Measurements from ENCODE around the gene PITPNB.
A peak's percentile ranks its signal among the peaks of the same experiment; 100 is the strongest.

The PITPNB gene

DNA sequence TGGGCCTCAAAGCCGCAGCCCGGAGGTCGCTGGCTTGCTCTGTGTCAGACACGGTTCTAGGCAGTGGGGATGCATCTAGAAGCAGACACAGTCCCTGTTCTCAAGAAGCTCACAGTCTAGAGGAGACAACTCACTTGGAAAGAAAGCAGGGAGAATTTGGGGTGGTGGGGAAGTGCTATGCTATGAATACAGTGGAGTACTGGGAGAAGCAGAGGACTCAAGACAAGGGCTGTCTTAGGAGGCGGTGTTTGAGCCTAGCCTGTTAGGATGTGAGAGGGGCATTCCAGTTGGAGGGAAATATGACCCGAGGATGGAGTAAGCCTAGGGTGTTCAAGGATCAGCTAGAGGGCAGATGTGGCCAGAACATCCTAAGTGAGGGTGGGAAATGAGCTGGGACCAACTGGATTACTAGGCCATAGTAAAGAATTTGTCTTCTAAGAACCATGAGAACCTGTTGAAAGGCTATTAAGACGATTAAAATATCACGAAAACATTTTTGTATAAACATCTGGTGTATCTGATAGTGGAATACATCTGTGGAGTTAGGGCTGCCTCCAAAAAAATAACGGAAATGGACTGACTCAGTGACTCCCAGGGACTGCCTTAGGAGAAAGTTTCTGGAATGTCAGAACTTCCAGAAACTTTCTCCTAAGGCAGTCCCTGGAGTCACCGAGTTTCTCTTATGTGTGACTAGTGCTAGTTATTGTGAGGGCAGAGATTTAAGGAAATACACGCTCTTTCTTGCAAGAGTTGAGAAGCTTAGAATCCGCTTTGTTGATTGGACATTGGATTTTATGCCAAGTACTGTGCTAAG, 1.1 kb upstream of the PITPNB start:
- DNase-seq (ENCODE audit: low spot score): peak; percentile 16

DNA sequence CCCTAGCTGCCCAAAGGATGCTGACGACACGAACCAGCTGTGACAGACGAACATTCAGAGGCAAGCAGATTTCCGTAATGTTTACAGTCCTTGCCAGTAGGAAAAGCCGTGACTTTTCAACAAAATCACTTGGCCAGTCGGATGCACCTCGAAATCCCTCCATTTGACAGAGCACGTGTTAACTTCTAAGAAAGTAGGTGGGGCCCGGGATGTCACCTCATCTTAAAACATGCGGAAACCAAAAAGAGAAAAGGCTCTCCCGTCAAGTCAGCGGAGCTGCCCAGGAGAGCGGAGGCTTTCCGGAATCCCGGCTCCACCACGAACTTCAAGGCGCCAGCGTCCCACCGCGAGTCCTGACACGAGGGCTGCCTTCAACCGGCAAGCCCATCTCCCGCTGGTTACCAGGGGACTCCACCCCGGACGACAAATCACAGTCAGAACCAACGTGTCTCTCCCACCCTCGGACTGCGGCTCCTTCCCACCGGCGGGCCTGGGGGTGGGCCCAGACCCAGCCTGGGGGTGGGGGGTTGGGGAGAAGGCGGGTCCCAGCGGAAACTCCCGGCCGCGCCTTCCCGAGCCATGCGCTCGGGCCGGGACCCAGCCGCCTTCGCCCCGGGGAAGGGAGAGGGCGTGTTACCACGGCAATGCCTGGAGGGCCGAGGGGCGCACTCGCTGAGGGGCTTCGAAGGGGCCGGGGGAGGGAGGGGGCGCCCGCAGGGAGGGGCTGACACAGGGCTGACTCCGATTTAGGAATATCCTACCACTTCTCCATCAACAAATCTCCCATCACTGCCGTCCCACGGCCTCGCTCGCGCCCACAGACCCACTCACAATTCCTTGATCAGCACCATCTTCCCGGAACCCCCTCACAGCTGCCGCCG, 475 bp downstream of the PITPNB start:
- peak; percentile 43 for DNase-seq (ENCODE audit: low spot score)

DNA sequence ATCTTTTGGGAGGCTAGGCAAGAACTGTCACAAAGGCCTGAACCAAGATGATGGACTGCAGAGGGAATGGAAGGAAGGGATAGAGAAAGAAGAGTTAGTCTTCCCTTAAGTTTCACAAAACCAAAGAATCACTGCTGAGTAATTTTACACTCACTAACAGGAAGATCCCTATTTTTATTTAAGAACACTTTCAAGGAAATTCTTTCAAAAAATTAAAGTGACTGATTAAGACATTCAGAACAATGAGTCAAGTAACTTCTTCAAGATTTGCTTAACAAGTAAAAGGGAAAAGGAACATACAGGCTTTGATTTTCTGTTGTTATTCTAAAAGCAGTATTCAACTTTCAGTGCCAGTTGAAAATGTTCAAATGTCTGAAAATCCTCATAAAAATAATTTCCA, 3.1 kb downstream of the PITPNB start:
- DNase-seq (ENCODE audit: low spot score): no peak

DNA sequence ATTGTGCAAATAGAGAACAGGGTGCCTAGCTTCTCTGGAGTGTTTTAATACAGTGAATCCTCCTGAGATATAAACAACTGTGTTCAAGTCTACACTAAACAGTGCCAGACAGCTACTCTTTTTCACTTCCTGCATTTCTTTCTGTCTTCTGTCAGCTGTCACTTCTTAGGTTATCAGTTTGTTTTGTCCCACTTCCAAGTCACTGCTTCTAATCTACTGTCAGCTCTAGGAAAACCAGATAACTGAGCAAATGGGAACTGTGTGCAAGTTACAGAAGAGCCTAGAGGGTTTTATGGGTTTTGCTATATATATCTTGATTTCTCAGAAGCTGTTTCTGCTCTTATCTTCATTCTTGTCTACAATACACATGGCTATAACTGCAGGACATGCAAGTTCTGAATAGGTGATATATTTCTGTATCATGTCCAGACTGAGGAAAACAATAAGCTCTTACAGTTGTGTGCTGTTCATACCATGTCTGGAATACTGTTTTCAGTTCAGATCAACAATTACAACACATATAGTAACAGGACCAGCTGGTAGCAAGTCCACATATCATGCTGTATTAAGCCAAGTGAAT, 5.8 kb downstream of the PITPNB start:
- no peak for DNase-seq (ENCODE audit: low spot score)

DNA sequence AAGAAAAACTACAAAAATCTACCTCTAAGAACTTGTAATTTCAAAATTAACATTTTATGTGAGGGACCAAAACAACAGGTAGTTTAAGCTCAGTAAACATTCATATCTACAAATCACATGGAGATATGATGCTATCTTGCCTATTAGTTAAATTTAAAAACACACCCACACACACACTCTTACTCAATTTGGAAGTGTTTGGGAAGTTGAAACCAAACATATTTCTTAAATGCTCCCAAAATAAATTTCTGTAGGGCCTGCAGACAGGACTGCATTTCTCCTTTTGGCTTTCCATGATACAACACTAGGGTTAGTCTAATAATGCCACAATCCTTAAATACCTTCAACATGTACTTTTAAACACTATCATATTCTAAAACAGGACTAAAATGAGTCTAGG, 7.0 kb downstream of the PITPNB start:
- DNase-seq (ENCODE audit: low spot score): no peak

DNA sequence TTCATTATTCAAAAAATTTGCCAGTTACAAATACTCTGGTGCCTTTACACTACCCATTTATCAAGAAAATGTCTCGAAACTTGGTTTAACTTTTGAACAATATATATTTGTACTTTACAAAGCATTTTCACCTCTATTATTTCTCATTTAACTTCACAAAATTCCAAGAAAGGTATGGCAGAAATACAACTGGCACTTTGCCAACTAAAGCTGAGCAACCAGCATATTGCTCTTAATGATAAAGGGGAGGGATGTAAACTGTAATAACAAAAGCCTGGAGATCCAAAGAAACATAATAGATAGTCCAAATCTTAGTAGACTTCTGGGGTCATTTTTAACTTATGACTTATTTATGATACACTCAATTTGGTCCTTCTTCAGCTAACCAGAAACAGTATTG, 7.7 kb downstream of the PITPNB start:
- no peak for DNase-seq (ENCODE audit: low spot score)

DNA sequence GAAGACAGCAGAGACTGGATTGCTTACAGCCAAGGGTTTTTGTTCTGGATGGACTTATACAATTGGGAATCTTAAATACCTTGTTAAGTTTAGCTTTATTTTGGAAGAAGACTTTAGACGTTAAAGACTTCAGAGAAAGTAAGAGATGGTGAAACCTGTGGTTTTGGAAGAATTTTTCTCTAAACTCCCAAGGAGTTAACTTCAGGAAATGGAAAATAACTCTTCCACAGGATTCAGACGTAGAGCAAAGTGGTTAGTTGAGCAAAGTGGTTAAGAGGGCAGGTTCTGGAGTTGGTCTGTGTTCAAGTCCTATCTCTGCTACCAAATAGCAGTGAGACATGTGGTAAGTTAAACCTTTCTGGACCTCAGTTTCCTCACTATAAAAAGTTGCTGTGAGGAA, 12.8 kb downstream of the PITPNB start:
- DNase-seq (ENCODE audit: low spot score): no peak

DNA sequence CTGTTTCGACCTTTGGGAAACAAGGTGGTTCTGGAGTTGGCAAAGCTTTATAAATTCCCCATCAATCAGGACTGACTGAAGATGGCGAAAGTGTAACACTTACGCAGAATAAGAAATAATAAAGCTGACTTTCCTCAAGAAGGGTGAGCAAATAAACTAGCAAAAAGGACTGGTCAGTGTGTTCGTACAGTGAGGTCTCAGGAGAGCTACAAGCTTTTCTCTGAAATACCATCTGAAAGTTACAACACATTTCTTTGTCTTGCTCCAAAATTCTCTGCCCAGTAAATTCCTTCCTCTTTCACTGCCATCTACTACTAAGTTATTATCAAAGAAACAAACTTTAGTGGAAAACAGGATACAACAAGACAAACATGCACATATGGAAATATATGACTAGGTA, 13.4 kb downstream of the PITPNB start:
- DNase-seq (ENCODE audit: low spot score): no peak

DNA sequence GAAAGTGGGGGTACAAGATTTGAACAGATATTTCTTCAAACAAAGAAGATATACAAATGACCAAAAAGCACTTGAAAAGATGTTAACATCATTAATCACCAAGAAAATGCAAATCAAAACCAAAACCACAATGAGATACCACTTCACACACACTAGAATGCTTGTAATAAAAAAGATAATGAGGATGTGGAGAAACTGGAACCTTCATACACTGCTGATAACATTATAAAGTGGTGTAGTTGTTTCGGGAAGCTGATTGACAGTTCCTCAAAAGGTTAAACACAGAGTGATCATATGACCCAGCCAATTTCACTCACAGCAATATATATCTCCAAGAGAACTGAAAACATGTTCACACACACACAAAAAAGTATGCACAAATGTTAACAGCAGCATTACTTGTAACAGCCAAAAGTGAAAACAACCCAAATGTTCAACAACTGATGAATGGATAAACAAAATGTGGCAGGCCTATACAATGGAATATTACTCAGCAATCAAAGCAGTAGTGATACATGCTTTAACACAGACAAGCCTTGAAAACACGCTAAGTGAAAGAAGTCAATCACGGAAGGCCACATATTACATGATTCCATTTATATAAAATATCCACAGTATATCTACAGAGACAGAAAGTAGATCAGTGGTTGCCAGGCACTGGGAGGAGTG, 15.1 kb downstream of the PITPNB start:
- no peak for DNase-seq (ENCODE audit: low spot score)

DNA sequence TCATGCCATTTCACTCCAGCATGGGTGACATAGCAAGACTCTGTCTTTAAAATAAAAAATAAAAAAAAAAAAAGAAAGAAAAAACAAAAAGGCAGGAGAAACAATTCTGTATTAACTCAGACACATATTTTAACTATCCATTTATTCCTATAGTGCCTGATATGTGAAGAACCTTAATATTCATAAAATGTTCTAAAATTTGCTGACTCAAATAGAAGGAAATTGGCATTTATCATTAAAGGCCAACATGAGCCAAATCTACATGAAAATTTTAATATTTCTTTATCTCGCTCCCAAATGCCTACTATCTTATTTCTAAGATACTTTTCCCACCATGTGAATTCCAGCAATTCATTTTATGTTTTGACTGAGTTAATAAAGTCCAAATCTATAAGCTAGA, 18.9 kb downstream of the PITPNB start:
- DNase-seq (ENCODE audit: low spot score): no peak

DNA sequence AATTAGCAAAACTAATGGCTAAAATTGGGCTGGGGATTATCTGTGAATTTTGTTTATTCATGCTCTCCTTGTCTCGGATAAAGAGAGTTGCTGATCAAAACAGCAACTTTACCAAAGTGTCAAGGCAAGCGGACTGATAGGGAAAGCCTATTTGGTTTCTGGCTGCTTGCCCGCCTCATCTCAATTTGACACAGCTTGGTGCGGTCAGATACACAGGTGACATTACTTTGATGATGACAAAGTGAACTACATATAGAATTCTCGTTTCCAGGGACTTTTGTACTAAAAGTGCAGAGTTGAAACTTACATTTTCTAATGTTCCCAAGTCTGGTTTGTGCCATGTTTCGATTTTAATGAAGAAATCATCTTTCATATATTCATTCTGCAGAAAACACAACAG, 22.8 kb downstream of the PITPNB start:
- DNase-seq (ENCODE audit: low spot score): no peak

DNA sequence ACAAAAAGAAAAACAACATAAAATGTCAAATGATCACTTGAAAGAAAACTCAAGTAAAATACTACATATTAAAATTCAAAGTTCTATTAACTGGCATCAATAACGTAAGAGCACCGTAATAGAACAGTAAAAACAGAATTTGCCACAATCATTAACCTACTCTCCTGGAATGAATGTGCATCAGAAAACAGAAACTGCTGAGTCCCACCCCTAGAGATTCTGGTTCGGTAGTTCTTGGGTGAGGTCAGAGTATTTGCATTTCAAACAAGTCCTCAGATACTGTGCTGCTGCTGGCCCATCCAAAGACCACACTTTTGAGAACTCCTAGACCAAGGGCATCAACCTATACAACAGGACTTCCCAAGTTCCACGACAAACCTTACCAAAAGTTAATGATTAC, 23.5 kb downstream of the PITPNB start:
- no peak for DNase-seq (ENCODE audit: low spot score)

DNA sequence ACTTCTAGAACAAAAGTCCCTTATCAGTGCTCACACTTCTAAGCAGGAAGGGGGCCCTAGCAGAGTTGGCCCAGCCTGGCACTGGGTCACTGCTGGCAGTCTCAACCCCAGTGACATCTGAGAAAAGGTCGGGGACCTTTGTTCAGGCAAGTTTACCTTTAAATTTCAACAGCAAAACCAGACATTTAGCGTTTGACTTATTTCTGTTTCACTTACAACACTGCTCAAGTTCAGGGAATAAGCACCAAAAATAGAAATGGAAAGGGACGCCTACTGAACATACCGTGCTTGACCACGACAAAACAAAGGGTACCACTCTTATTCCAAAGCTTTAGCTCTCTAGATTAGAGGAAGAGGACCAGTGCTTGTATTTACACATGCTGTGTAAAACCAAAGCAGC, 26.2 kb downstream of the PITPNB start:
- DNase-seq (ENCODE audit: low spot score): no peak

DNA sequence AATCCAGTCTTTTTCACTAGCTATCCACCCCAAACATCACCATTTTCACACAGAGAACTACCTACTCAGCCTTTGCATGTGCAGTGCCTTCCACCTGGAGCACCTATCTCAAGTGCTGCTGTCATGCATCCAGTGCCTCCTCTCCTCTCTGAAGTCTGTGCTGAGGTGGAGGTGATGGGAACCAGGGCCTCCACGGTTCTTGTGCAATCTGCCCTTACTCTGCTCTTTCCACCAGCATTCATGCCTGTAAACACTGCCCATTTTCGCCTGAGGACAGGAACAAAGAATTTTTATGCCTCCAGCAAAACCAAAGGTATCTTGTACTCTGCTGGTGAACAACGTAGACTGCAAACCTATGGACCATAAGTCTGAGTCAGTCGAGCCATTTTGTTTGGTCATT, 27.0 kb downstream of the PITPNB start:
- DNase-seq (ENCODE audit: low spot score): no peak

DNA sequence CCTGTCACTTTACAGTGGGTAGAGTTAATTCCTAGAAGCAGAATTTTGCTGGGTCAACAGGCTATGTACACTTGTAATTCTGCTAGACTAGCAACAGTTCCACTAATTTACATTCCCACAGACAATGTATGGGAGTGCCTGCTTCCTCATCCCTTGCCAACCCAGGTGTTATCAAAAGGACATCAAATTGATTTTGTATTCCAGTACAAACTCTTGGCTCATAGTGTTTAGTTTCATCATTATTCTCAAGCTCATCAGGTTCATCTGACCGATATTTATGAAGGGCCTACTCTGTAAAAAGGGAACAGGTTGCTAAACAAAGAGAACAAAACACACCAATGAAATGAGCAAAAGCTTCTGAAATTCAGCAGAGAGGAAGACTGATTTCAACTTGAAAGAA, 30.7 kb downstream of the PITPNB start:
- no peak for DNase-seq (ENCODE audit: low spot score)

DNA sequence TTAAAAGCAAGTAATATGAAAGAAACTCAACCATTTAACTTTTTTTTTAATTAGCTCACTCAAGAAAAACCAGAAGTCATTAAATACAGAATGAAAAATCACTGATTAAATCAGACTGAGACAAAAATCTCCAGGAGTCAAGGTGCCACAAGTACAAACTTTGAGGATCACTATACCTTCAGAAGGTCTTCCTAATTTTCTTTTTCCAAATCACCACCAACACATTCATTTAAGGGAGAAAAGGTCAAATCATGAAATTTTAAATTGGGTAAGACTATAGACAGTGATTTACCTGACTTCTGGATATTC, 32.3 kb downstream of the PITPNB start:
- DNase-seq (ENCODE audit: low spot score): no peak

DNA sequence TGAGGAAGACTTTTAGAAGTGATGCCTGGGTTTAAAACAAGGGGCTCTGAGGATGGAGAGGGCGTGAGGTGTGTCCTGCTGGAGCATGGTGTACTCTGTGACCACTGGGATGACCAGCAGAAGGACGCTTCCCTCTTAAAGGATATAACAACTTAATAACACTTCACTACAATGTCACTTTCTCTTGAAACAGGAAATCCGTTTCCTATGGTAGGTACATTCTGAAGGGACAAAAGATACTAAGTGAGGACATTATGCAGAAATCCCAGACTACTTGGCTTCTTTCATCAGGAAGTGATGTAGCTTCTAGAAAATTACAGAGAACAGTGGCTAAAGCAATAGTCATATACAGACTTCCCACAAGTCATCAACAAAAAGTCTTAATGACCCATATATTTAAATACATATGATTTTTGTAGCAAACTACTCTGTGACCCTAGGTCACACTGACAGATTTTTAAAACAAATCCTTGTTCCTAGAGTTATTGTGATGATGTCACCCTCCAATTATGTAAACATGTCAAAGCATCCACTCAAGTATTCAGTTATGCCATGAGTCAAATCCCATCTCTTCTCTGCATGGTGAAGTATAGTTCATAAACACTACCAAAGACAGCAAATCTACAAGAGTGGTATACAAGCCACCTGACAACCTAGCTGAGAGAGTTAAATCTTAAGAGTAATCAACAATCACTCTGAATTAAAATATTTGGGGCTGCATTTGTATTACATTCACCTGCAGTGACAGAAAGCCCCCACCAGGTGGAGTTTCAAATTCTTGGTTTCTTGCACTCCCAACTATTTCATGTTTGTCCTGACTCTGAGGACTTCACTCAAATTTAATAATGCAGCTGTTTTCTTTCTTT, 32.8 kb downstream of the PITPNB start:
- DNase-seq (ENCODE audit: low spot score): peak; percentile 22

DNA sequence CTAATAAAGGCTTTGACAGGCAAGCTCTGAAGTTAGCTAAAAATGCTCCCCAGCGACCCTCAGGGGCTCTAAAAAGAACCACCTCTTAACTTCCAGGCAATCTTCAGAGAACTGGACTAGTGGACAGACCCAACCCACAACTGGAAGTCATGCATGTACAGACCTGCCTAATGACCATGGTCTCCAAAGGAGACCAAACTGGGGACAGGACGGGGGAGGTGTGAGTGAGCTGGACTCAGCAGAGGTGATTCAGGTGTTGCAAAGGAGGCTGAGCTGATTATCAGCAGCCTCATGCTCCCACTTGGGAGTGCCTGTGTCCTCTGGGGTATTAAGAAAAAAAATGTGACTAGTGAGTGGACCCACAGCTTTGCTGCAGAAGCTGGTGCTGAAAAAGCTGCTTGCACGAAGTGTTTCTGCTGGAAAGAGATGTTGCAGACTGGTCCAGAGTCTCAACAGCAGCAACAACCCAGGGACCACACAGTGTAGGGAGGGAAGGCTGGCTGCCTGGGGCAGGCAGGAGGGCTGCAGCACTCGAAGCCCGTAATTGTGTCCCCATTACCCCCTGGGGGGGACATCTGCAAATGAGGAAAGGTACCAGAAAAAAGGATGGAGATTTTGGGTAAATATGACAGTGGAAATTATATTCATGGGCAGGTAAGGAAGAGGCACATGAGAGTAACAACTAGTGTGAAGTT, 35.3 kb downstream of the PITPNB start:
- no peak for DNase-seq (ENCODE audit: low spot score)

DNA sequence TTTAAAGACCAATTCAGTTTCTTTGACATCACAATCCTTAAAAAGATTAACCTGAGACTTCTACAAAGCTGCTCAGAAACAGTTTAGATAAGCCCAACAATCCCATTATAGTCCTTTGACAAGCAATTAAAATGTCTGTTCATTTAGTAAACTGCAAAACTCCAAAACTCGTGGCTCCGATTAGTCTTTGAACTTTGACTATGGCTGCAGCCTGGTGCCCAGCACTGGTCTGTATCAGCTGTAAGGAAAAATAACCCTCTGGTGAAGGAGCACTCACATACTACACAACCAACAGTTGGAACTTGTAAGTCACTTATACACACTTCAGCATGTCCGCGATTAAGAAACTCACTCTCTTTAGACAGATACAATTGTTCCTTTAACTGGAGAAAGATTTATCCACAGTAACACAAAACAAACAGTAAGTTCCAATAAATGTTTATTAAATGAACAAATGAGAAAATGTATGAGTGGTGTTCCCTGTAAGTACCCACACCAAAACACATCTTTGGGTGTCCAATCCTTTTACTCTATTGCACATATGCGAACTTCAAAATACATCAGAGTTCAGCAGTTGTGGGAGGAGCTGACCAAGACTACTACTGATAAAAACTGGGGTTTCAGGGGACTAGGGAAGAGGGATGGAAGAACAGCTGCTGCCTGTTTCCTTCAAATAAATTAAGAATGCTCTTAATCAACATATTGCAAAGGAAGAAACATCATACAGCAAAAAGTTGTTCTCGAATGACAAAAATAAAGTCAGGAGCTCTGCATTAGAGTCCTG, 36.4 kb downstream of the PITPNB start:
- DNase-seq (ENCODE audit: low spot score): no peak

DNA sequence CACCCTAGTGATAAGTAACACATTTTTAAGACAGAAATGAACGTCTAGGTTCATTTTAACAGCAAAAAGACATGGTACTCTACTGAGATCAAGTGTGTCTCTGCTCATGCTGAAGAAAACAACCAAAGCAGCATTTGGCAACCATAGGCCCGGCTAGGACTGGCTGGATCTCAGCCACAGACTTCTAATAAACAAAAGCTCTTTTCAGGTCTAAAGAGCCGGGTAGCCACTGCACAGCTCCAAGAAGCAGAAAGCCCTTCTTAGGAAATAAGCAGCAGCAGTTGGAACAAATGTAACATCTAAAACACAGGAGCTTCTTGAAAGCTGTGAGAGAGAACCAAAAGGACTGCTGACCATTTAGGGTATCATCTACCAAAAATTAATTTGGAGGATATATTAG, 37.6 kb downstream of the PITPNB start:
- no peak for DNase-seq (ENCODE audit: low spot score)
